ENCODE data around the gene ZNF469.
"Not testable (repeated sequence)": the region's sequence is repeated elsewhere in the genome, so short reads cannot be mapped to it uniquely, and the experiment has no call there.

Gene ZNF469

DNA sequence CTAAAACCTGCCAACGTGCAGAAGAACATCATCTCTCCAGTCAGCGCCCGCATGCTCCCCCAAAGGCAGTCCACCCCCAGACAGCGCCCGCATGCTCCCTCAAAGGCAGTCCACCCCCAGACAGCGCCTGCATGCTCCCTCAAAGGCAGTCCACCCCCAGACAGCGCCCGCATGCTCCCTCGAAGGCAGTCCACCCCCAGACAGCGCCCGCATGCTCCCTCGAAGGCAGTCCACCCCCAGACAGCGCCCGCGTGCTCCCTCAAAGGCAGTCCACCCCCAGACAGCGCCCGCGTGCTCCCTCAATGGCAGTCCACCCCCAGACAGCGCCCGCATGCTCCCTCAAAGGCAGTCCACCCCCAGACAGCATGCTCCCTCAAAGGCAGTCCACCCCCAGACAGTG is 22.4 kb upstream of the ZNF469 start:
- DNase-seq (ENCODE audit: low read depth) = not testable (repeated sequence)

DNA sequence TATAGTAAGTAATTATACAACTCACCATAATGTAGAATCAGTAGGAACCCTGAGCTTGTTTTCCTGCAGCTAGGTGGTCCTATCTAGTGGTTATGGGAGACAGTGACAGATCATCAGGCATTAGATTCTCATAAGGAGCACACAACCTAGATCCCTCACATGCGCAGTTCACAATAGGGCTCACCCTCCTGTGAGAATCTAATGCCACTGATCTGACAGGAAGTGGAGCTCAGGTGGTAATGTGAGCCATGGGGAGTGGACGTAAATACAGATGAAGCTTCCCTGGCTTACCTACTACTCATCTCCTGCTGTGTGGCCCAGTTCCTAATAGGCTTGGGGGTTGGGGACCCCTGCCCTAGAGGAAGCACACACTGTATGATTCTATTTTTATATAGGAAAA is 21.8 kb upstream of the ZNF469 start:
- no peak for DNase-seq (ENCODE audit: low read depth)

DNA sequence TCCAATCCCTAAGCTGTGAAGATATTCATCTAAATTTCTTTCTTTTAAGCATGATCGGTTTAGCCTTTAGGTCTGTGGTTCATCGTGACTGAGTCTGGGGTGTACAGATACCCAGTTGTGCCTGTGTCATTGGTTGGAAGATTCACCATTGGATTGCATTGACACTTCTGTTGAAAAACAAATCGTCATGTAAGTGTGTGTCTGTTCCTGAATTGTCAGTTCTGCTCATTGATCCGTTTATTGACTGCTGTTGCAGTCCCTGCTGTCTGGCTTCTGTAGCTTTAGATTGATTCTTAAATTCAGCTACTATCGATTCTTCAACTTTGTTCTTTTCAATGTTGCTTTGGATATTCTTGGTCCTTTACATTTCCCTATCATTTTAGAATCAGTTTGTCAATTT is 21.0 kb upstream of the ZNF469 start:
- DNase-seq (ENCODE audit: low read depth) = no peak

DNA sequence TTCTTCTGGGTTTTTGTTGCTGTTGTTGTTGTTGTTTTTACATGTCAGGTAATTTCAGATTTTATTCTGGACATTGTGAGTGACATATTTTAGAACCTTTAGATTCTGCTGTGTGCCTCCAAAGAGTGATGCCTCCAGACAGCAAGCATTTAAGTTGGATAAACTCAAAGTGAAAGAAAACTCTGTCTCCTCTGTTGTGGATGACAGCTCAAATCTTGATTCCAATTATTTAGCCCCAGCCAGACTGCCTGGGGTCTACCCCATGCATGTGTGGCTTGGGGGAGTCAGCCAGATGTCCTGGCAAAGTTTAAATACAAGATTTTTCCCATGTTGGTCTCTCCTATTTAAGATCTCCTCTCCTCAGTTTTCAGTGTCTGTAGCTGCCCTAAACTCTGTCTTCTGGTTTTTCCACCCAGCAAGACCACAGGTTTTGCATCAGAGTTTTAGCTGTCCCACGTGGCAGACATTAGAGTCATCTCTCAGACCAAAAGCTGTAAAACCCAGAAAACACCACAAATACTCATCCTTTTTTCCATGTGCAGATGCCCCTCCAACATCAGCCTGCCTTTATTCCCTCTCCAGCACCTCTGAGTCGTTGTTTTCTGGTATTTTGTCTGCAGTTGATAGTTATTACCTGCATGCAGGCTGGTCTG is 19.4 kb upstream of the ZNF469 start:
- DNase-seq (ENCODE audit: low read depth) = no peak

DNA sequence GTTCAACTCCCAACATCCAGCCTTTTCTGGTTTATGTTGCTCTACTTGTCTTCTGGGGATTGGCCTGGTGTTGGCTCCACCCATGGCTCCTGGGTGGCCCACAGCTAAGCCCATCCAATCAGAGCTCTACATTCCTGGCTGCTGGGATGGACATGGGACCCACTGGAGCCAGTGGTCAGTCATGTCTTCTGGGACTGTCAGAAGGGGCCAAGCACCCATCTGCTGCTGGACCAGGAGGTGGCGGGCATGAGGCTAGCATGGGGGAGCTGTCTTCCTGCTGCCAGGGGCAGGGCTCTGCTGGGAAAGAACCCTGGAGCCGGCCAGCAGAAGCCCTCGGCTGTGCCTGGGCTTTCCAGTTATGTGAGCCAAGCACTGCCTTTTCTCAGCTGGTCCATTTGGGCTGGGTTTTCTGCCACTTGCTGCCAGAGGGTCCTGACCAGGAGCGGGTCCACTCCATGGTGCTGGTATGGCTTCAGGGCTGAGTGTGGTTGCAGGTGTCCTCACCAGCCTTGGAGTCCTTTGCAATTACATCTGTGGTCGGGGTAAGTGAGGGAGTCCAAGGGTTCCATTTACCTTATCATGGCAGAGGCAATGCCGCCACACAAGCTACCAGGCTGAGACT is 17.4 kb upstream of the ZNF469 start:
- no peak for DNase-seq (ENCODE audit: low read depth)

DNA sequence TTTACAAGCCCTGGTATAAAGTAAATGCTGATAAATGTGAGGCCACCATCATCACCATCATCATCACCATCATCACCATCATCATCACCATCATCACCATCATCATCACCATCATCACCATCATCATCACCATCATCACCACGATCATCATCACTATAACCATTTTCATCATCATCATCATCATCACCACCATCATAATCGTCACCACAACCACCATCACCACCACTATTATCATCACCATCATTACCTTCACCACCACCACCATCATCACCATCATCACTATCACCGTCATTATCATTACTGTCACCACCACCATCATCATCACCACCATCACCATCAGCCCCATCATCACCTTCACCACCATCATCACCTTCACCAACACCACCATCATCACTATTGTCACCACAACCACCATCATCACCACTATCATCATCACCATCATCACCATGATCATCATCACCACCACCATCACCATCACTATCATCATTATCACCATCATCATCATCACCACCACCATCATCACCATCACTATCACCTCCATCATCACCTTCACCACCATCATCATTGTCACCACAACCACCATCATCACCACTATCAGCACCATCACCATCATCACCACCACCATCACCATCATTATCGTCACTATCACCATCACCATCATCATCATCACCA is 16.6 kb upstream of the ZNF469 start:
- no peak for DNase-seq (ENCODE audit: low read depth)

DNA sequence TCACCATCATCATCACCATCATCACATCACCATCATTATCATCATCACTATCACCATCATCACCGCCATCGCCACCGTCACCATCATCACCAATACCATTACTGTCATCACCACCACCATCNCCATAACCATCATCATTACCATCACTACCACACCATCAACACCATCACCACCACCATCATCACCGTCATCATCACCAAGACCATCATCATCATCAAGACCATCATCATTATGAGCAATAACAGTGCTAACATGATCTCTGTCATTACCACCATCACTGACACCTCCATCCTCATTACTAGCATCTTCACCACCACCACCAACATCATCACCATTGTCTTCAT is 16.1 kb upstream of the ZNF469 start:
- DNase-seq (ENCODE audit: low read depth) = no peak

DNA sequence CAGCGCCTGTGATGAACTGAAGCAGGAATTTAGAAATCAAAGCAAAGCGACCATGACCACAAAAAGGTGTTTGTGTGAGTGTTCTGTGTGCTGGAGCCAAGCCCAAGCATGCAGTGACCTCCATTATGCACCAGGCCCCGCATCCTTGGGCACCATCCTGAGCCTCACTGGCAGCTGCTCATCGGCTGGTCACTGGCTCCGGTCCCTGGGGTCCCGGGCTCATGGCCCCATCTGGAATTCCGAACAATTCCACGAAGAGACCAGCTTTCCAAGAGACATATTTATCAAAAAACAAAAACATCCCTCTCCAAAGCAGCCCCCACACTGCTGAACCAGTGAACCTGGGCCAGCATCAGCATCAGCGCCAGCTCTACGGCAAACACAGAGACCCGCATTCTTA is 15.2 kb upstream of the ZNF469 start:
- no peak for DNase-seq (ENCODE audit: low read depth)

DNA sequence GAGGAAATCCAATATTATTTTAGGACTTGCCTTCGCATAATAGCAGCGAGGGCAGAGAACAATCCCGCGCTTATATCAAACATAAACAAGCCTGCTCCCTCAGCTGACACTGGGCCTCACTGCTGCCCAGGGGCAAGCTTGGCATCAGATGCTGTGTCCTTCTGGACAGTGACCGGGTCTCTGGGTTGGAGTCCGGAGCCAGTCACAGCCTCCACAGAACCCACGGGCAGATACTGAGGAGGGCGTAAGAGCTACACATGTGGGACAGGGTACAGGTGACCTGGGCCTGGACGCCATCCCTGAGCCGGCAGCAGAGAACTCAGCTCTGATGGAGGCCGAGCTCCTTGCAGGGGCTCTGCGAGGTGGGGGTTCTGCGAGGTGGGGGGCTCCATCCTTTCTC is 14.7 kb upstream of the ZNF469 start:
- DNase-seq (ENCODE audit: low read depth) = no peak

DNA sequence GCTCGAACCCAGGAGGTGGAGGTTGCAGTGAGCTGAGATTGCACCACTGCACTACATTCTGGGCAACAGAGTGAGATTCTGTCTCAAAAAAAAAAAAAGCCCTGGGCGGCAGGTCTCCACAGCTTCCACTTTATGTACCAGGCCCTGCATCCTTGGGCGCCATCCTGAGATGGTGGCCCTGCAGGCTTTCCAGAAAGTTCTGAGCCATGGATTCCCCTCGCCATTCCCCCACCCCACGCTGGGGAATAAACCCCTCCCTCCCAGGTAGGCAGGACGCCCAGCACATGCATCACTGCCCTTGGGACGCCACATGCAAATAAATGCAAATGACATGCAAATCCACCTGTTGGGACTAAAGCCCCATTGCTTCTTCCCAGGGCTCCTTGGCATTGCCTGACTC is 13.8 kb upstream of the ZNF469 start:
- DNase-seq (ENCODE audit: low read depth) = no peak

DNA sequence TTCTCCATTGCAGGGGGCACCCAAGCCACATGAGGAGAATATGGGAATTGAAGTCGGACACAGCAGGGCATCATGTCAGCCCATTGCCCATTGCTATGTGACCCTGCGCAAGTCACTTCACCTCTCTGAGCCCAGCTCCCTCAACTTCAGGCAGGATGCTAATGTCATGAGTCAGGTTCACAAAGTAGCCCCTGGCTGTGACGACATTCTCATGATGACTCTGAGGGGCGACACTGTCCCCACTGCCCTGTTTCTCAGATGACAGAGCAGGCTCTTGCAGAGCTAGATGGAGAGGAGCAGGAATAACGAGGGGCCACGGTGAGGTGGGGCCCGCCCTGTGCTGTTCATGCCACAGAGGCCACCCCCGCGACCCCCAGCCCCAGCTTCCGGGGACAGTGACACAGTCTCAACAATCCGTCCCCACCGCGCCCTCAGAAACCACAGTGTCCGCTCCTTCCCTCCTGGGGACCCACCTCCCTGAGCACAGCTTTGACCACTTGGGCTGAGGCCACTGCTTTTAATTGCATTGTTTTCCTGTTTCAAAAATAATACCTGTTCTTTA is 13.2 kb upstream of the ZNF469 start:
- DNase-seq (ENCODE audit: low read depth) = peak; percentile 16

DNA sequence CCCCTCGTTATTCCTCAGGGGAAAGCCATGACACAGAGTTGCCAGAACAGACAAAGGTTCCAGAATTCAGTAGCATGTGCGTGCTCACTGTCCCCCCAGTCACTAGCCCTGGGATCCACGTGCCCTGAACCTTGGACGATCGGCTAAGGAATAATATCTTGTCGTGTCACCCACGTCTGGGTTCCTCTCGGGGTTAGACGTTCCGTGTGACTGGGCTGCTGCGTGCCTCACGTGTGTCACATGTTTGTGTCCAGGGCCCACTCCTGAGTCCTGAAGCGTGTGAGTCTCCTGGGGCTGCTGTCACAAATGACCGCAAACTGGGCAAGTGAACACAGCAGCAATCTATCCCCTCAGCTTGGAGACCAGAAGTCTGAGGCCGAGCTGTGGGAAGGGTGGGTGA is 12.4 kb upstream of the ZNF469 start:
- no peak for DNase-seq (ENCODE audit: low read depth)

DNA sequence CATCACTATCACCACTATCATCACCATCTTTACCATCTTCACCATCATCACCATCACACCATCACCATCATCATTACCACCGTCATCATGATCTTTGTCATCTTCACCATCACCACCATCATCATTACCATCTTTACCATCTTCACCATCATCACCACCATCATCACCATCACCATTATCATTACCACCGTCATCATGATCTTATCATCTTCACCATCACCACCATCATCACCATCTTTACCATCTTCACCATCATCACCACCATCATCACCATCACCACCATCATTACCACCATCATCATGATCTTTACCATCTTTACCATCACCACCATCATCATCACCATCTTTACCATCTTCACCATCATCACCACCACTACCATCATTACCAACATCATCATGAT is 10.2 kb upstream of the ZNF469 start:
- no peak for DNase-seq (ENCODE audit: low read depth)

DNA sequence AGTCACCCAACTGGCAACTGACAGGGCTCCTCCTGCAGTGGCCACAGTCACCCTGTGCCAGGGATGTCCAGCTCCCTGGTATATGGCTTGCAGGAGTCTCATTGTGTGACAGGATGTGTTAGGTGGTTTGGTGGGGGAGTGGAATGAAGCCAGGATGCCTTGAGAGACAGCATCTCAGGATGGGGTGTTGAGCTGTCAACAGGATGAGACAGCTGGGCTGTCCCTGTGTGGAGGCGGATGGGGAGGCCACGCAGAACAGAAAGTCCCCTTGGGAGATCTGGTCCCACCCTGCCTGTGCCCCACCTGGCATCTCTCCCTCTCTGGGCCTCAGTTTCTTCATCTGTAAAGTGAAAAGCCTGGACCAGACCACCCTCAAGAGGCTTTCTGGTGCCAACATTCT is 9.5 kb upstream of the ZNF469 start:
- DNase-seq (ENCODE audit: low read depth) = no peak

DNA sequence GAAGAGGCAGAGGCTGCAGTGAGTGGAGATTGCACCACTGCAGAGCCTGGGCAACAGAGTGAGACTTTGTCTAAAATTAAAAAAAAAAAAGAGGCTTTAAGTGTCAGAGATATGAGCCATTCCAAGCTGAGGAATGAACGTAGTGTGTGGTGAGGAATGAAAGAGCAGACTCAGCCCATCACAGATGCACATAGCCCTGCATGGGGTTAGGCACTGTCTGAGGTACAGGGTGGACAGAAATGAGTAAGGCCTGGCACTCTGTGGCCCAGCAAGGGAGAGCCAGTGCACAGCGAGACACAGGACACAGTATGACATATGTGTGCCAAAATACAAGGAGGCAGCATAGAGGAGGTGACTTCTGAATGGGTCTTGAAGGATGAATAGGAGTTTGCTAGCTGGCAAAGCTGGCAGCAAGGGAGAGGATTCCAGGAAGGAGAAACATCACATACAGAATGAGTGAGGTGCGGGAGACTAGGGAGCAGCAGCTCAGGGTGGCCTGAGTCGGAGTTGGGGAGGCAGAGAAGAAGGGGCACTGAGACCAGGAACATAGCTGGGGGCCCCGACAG is 8.7 kb upstream of the ZNF469 start:
- DNase-seq (ENCODE audit: low read depth) = no peak

DNA sequence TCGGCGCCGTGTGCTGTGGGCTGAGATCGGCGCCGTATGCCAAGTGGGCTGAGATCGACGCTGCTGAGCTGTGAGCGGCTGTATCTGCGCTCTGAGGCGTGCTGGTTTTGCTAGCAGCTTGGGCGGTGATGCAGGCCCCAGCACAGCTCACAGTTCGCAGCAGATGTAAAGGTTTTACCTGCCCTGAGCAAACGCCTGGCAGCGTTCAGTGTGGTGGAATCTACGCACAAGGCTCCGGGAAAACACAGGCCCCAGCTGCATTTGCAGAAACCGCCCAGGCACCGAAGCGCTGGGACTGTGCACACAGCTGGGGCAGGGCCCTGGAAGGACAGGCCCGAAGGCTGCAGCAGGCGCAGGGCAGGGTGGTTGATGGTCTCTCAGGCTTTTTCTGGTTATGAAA is 8.0 kb upstream of the ZNF469 start:
- no peak for DNase-seq (ENCODE audit: low read depth)

DNA sequence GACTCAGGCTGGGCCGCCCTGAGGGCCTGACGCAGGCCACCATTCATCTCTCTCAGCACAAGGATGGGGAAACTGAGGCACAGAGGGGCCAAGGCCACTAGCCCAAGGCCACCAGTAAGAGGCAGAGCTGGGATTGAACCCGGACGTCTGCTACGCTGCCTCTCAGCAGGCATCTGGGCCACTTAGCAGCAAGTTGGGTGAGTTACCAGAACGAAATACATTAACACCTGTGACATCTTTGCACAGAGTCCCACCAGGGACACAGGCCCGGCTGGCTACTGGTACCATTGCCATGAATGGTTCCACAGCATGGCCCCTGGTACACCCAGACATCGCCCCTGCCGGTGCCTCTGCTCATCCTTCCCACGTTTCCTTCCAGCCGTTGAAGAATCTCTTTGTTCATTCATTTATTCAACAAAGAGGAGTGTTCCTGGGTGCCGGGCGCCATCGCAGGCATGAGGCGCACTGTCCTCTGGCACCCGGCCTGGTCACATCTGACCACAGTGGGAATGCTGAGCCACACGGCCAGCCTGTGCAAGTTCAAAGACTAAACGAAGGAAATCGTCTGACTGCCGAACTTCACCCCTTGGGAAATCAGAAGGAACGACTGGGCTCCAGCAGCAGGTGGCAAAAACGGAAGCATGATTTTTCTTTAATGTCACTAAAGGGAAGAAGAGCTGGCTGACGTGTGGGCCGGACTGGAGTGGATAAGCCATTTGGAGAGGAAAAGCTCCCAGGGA is 7.4 kb upstream of the ZNF469 start:
- no peak for DNase-seq (ENCODE audit: low read depth)

DNA sequence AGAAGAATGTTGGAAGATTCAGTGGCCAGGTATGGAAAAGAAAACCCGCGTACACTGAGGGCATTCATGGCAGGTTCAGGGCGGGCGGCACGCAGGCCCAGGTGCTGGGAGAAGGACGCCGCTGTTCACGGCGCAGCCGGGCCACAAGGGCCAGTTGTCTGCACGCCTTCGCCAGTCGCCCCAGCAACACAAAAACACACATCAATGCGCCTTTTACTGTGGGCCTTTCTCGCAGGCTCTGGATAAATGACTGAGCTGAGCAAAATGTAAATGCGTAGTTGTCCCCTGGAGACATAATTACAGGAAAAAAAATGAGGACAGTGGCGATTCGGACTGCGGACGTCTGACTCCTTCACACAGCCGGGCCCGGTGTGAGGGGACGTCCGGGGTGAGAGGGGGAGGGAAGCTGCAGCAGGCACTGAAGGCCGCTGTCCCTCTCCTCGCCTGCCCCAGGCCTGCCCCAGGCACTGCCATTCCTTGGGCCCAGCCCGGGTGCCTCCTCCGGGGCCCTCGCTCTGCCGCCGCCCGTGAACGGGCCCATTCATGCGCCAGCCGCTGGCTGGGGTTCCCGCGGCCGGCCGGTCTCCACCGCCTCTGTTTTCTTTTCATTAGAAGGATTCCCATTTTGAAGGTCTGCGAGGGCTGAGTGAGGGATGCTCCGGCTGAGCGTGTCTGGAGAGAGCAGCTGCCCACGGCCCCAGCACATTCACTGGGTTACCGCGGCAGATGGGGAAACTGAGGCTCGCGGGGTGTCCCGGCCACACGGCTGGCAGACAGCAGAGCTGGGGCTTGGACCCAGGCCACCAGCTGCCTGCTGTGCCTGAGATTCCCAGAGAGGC is 6.5 kb upstream of the ZNF469 start:
- no peak for DNase-seq (ENCODE audit: low read depth)

DNA sequence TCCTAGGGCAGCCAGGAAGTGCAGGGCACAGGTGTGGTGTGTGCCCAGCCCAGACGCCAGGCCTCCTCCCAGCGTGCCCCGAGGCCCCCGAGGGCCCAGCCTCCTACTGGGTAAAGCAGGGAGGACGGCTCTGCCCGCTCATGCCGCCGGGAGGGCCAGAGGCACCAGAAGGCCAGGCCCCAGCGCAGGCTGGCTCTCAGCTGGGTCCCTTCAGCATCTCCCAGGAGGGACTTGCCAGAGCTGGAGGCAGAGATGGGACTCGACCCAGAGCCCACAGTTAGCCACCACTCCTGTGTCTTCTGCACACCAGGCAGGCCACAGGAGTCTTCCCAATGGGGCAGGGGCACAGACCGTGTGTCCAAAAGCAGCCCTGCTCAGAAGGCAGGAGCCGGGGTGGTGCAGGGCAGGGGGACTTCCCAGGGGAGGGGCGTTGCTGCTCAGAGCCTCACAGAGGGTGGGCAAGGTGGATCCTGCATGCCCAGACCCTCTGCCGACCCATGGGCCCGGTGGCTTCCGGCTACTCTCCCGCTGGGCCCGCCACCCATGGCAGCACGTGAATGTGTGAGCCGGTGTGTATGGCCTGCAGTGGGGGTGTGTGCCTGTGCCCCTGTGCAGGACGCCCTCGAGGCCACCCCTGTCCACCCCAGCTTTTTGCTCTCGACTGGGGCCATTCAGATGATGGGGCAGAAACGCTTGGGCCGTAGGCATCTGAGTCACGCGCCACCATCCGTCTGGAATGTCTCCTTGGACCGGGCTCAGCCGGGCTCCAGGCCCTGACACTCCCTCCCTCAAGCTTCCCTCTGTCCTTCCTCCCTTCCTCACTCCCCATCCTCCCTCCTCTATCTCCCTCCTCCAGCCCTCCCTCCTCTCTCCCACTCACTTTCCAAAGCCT is 5.7 kb upstream of the ZNF469 start:
- DNase-seq (ENCODE audit: low read depth) = peak; percentile 71

DNA sequence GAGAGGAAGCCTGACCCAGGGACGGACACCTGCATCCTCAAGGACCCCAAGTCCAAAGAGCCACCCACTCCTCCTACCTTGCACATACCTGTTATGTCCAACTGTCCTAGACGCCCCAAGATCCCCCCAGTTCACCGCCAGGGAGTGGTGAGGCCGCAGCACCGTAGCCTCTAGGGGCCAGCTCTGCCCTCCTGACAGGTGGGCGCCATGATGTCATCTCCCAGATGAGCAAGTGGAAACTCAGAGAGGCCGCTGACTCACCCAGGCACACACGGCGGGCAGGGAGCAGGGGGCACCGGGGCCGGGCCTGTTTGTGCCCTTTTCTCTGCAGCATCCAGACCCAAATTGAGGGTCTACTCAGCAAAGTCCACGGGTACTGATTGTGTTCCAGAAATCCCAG is 4.8 kb upstream of the ZNF469 start:
- no peak for DNase-seq (ENCODE audit: low read depth)

DNA sequence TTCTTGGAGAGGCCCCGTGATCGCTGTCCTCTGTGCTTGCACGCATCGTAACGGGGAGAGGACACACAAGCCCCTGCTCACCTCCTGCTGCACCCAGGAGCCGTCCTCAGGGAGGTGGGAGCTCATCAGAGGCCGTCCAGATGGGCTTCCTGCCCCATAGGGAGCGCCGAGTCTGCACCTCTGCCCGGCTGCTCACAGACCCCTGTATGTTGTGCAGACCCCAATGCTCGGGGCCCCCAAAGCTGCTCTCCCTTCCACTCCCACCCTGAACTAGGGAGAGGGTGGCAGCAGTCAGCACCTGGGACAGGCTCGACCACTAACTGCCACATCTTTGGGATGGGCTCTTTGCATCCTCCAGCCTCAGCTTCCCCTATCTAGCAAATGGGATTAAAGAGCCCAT is 4.4 kb upstream of the ZNF469 start:
- no peak for DNase-seq (ENCODE audit: low read depth)
